GM18502 (cell line): ENCODE results near the gene KIZ.

Experiments
- ATAC-seq: cut with Tn5 transposase; IDR thresholded peaks from one replicate; pipeline ENCODE4 v1.9.1; 2021; ENCODE audit warnings: mild to moderate bottlenecking; ENCODE audit not compliant: unreplicated experiment, poor library complexity

The KIZ gene

GRCh38 chr20:21289651-21290050 is 163.8 kb downstream of the KIZ start:
- no peak for ATAC-seq

GRCh38 chr20:21291026-21291425 is 165.1 kb downstream of the KIZ start:
- no peak for ATAC-seq

- no peak for ATAC-seq
Measured at GRCh38 chr20:21294755-21295154, 168.9 kb downstream of the KIZ start.
